A549 treated with dexamethasone at 1 μM for 4 hours (cell line): ENCODE results near the gene ZBTB4. TPM values are rescaled to one million over a fixed set of nuclear protein-coding genes. Genes with fewer than 3 reads are reported as not detected.

Experiments
- total RNA-seq: library from RNA; stranded (reverse); fragments of 200-300 nt; extraction: Qiagen RNA extraction; gene quantifications from 5 replicates; pipeline ENCODE4 v1.2.3, GENCODE V29; 2022

Gene ZBTB4, protein sequence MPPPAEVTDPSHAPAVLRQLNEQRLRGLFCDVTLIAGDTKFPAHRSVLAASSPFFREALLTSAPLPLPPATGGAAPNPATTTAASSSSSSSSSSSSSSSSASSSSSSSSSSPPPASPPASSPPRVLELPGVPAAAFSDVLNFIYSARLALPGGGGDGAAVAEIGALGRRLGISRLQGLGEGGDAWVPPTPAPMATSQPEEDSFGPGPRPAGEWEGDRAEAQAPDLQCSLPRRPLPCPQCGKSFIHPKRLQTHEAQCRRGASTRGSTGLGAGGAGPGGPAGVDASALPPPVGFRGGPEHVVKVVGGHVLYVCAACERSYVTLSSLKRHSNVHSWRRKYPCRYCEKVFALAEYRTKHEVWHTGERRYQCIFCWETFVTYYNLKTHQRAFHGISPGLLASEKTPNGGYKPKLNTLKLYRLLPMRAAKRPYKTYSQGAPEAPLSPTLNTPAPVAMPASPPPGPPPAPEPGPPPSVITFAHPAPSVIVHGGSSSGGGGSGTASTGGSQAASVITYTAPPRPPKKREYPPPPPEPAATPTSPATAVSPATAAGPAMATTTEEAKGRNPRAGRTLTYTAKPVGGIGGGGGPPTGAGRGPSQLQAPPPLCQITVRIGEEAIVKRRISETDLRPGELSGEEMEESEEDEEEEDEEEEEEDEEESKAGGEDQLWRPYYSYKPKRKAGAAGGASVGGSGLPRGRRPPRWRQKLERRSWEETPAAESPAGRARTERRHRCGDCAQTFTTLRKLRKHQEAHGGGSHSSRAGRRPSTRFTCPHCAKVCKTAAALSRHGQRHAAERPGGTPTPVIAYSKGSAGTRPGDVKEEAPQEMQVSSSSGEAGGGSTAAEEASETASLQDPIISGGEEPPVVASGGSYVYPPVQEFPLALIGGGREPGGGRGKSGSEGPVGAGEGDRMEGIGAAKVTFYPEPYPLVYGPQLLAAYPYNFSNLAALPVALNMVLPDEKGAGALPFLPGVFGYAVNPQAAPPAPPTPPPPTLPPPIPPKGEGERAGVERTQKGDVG
- 20.6 to 29.5 TPM (median 27.8 TPM) in 5 replicates for total RNA-seq

DNA sequence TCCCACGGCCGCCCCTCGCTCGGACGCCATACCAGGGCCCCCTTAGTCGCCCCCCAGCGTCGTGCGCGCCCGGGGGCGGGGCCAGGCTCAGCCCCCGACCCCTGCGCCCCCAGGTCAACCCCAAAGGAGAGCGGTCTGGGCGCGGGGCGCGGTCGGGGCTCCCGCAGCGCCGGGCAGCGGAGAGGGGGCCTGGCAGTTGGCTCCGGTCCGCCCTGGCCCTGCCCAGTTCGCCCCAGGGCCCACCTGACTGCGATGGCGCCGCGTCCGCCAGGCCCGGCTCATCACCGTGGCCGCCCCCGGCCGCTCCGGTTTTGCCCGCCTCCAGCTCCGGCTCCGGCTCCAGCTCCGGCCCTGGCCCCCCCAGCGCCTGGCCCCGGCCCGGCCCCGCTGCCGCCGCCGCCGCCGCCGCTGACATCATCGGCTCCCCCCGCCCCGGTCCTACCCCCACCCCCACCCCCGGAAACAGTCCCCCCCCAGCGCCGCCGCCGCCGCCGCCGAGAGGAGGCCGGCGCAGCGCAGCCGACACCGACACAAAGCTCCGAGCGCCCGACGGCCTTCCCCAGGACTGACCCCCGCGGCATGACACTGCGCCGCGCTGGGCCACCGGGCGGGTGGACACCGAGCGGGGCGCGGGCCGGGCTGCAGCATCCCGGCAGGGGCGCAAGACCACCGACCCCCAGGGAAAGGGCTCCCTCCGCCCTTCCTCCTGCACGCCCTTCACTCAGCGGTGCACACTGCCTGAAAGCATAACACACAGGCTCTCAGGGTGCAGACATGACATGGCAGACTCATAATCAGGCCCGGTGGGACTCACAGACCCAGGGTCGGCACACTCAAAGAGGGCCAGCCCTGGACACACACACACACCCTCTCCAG, at the start of gene ZBTB4:
TSS of gene ZBTB4 (minus strand) at position 419 of the 876 bp plus-strand sequence. CDS start 12,830 bp downstream, outside the sequence.

DNA sequence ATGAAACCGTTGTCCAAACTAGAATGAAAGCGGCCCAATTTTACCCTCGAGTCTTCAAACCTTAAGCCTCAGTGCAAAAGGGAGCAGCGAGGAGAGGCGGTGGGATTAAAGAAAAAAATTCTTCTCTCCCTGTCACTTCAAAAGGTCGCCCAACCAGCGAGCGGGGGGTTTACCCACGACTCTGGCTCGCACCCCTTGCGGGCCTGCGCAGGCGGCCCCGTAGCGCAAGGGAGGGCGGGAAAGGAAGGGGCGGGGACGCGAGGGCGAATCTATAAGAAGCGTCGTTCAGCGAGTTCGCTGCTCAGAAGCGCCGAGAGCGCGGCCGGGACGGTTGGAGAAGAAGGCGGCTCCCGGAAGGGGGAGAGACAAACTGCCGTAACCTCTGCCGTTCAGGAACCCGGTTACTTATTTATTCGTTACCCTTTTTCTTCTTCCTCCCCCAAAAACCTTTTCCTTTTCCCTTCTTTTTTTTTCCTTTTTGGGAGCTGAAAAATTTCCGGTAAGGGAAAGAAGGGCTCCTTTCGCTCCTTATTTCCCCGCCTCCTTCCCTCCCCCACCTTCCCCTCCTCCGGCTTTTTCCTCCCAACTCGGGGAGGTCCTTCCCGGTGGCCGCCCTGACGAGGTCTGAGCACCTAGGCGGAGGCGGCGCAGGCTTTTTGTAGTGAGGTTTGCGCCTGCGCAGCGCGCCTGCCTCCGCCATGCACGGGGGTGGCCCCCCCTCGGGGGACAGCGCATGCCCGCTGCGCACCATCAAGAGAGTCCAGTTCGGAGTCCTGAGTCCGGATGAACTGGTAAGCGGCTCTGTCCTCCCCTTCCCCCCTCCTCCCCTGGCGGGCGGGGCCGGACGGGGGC, 4.9 kb upstream of the ZBTB4 start, which contains the start of gene POLR2A:
TSS of gene POLR2A (plus strand) at position 300 of the 852 bp plus-strand sequence.

DNA sequence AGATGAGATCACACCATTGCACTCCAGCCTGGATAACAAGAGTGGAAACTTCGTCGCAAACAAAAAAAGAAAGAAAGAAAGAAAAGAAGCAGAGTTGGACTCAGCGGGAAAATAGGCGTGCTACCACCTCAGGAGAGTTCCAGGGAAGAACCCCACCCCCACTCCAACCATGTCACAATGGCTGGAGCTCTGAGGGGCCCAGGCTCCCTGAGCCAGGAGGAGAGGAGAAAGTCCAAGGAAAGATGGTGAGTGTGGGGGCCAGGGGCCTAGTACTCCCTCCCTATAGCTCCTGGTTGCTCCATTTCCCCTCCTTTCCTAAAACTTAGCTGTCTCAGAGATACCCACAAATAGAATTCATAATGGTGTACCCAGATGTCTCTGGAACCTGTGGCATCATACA, 1.8 kb upstream of the ZBTB4 start, which contains the start of gene SLC35G6:
TSS of gene SLC35G6 (plus strand) at position 172 of the 400 bp plus-strand sequence. CDS start at position 243, 71 bp downstream.

DNA sequence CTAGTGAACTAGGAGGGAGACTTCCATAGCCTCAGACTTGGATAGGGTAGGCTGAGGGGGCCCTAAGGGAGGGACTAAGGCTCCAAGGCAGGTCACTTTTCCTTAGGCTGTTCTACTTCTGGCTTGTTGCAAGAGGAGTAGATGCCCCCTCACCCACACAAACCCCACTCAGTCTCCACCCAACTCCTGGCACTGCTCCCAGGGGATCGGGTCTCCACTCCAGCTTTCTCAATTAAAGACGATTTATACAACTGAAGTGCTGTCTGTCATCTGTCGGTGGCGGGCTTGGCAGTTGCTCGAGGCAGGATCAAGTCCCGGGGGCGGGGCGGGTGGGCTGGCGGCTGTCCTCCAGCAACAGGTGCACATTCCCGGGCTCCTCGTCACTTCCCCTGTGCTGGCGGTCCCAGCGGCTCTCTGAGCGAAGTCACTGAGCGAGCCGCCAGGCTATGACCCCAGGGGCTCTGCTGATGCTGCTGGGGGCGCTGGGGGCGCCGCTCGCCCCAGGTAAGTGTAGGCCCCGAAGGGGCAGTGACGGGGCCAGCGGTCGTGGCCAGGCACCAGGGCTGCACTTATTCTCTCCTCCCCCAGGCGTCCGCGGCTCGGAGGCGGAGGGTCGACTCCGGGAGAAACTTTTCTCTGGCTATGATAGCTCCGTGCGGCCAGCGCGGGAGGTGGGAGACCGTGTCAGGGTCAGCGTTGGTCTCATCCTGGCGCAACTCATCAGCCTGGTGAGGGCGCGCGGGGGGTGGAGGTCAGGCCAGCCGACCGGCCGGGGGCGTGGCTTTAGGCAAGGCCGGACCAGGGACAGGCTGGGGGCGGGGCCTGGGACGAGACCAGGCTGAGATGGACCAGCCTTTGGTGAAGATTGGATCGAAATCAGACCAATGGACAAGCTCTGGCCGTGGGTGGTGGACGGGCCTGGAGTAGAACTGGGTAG, 34.5 kb downstream of the ZBTB4 start, which contains the start of gene CHRNB1:
TSS of gene CHRNB1 (plus strand) at position 380 of the 937 bp plus-strand sequence. CDS start at position 447, 67 bp downstream.

DNA sequence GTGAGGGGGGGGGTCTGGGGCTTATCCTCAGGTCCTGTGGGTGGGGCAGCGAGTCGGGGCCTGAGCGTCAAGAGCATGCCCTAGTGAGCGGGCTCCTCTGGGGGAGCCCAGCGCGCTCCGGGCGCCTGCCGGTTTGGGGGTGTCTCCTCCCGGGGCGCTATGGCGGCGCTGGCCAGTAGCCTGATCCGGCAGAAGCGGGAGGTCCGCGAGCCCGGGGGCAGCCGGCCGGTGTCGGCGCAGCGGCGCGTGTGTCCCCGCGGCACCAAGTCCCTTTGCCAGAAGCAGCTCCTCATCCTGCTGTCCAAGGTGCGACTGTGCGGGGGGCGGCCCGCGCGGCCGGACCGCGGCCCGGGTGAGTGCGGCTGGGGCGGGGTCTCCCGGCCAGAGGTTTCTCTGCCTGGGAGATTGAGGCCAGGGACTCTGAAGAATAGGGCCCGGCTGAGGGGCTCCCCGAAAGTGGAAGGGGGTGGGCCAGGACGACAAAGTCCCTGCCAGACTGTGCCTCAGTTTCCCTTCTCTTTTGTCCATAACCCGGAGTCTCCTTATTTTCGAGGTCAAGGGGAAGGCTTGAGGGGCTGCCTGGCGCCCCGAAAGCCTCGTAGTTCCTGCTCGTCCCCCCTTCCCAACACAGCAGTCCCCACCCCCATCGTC, 39.8 kb downstream of the ZBTB4 start, which contains the start of gene FGF11:
TSS of gene FGF11 (plus strand) at position 51 of the 651 bp plus-strand sequence. CDS start at position 160, 109 bp downstream.

DNA sequence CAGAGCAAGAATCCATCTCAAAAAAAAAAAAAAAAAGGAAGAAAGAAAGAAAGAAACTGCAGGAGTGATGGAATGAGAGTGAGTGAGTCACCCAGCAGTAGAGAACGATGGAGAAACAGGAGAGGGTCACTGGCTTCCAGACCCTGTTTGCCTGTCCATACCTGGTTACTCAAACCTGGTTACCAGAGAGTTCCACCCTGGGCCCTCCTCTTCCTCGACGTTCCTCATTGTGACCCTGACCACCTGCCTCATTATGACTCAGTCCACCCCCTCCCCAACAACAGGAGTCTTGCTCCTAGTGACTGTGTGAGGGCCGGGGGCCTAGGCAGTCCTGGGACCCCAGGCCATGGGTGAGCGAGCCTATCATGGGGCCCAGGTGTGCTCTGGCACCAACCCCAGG, 50.9 kb downstream of the ZBTB4 start, which contains the start of gene SPEM3:
TSS of gene SPEM3 (plus strand) at position 301 of the 400 bp plus-strand sequence. CDS start at position 347, 46 bp downstream.

DNA sequence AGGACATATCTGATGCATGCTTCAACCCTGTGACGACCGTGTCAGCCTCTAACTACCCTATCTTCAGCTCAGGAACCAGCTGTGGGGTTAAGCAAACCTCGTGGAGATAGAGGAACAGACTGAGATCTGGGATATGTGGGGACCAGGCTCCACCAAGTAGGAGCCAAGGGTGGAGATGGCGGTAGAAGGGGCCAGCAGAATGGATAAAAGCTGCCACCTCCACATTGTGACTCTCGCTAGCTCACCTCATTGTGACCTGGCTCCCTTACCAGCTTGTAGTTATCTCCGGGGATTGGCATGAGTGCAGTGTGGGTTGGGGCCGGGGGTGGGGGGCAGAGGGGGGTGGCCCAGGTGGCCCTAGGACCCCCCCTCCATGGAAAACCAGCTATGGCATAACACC, 54.1 kb downstream of the ZBTB4 start, which contains the start of gene SPEM2:
TSS of gene SPEM2 (plus strand) at position 301 of the 400 bp plus-strand sequence. CDS start at position 374, 73 bp downstream.

DNA sequence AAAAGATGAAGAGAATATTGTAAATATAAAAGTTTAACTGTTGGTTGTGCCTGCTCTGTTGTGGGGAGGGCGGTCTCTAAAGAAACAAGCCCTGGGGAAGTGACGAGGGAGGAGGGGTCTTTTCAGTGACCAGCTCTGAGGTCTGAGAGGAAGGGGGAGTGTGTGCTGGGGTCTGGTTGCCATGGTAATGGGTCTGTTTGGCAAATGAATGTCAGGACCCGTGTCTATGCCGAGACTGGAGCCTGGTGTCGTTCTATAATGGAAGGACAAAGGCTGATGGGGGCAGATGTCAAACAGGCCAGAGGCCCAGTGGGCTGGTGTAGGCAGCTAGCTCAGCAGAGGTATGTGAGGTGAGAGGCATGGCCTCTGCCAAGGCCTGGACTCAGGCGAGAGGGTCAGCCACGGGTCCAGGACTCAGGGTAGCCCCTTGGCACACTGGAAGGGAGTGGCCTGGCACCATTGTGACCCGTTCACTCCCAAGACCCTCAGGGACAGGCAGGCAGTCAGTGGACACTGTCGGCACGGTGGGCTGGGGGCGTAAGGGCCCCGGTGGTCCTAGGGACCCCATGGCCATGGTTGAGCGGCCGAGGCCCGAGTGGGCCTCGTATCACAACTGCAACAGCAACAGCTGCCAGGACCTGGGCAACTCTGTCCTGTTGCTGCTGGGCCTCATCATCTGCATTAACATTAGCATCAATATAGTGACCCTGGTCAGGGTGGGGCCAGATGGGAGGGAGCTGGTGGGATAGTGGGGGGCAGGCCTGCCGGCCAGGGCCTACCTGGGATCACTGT, 59.4 kb downstream of the ZBTB4 start, which contains the start of gene SPEM1:
TSS of gene SPEM1 (plus strand) at position 506 of the 792 bp plus-strand sequence. CDS start at position 567, 61 bp downstream.

Other genes starting within 250 kb of the ZBTB4 start
- gene DVL2, start 245.1 kb downstream of the ZBTB4 start, total RNA-seq, result 33.5 to 47.2 TPM (median 44.9 TPM) in 5 replicates
- gene PHF23, start 240.2 kb downstream of the ZBTB4 start, total RNA-seq, result 93.9 to 117 TPM (median 104 TPM) in 5 replicates
- 596 to 790 TPM (median 609 TPM) in 5 replicates for gene GABARAP, start 237.2 kb downstream of the ZBTB4 start, total RNA-seq
- 218 to 267 TPM (median 246 TPM) in 5 replicates for gene CTDNEP1, start 227.9 kb downstream of the ZBTB4 start, total RNA-seq
- 140 to 161 TPM (median 146 TPM) in 5 replicates for gene ELP5, start 227.4 kb downstream of the ZBTB4 start, total RNA-seq
- gene CLDN7, start 217.2 kb downstream of the ZBTB4 start, total RNA-seq, result 1.9 to 3.2 TPM (median 2.6 TPM) in 5 replicates
- gene SLC2A4, start 197.9 kb downstream of the ZBTB4 start, total RNA-seq, result 0.30 to 0.69 TPM (median 0.60 TPM) in 5 replicates
- gene YBX2, start 185.0 kb downstream of the ZBTB4 start, total RNA-seq, result 0.45 to 0.76 TPM (median 0.57 TPM) in 5 replicates
- 1,536 to 1,701 TPM (median 1,628 TPM) in 5 replicates for gene EIF5A, start 172.0 kb downstream of the ZBTB4 start, total RNA-seq
- gene GPS2, start 164.3 kb downstream of the ZBTB4 start, total RNA-seq, result 82.4 to 111 TPM (median 103 TPM) in 5 replicates
- 15.2 to 33.7 TPM (median 30.6 TPM) in 5 replicates for gene NEURL4, start 150.3 kb downstream of the ZBTB4 start, total RNA-seq
- gene ACAP1, start 143.1 kb downstream of the ZBTB4 start, total RNA-seq, result 1.4 to 3.6 TPM (median 2.7 TPM) in 5 replicates
- 9.7 to 12.6 TPM (median 11.4 TPM) in 5 replicates for gene KCTD11, start 127.5 kb downstream of the ZBTB4 start, total RNA-seq
- not detected in 5 replicates for gene TMEM95, start 124.5 kb downstream of the ZBTB4 start, total RNA-seq
- gene TNK1, start 98.5 kb downstream of the ZBTB4 start, total RNA-seq, result 1.1 to 1.5 TPM (median 1.3 TPM) in 5 replicates
- gene PLSCR3, start 85.1 kb downstream of the ZBTB4 start, total RNA-seq, result 36.7 to 50.6 TPM (median 41.6 TPM) in 5 replicates
- 204 to 220 TPM (median 207 TPM) in 5 replicates for gene TMEM256, start 75.5 kb downstream of the ZBTB4 start, total RNA-seq
- 11.3 to 19.7 TPM (median 17.9 TPM) in 5 replicates for gene NLGN2, start 71.8 kb downstream of the ZBTB4 start, total RNA-seq
- gene SPEM1, start 59.3 kb downstream of the ZBTB4 start, total RNA-seq, result 0.09 to 0.18 TPM (median 0.12 TPM) in 4 of 5 replicates, not detected in the other
- gene SPEM2, start 54.0 kb downstream of the ZBTB4 start, total RNA-seq, result 0.13 to 0.18 TPM in 2 of 5 replicates, not detected in the others
- gene SPEM3, start 50.8 kb downstream of the ZBTB4 start, total RNA-seq, result 0.02 to 0.05 TPM (median 0.04 TPM) in 3 of 5 replicates, not detected in the others
- 10.3 to 14.6 TPM (median 13.0 TPM) in 5 replicates for gene TMEM102, start 44.2 kb downstream of the ZBTB4 start, total RNA-seq
- gene FGF11, start 40.1 kb downstream of the ZBTB4 start, total RNA-seq, result 1.1 to 1.3 TPM (median 1.1 TPM) in 5 replicates
- gene CHRNB1, start 34.6 kb downstream of the ZBTB4 start, total RNA-seq, result 6.9 to 11.8 TPM (median 9.0 TPM) in 5 replicates
- gene SLC35G6, start 1.8 kb upstream of the ZBTB4 start, total RNA-seq, result not detected in 5 replicates
- 49.1 to 95.5 TPM (median 91.3 TPM) in 5 replicates for gene POLR2A, start 4.7 kb upstream of the ZBTB4 start, total RNA-seq
- gene TNFSF12, start 69.4 kb upstream of the ZBTB4 start, total RNA-seq, result 6.8 to 12.9 TPM (median 12.1 TPM) in 5 replicates
- gene TNFSF13, start 79.1 kb upstream of the ZBTB4 start, total RNA-seq, result 0.46 to 0.83 TPM (median 0.62 TPM) in 5 replicates
- 87.8 to 104 TPM (median 102 TPM) in 5 replicates for gene SENP3, start 82.3 kb upstream of the ZBTB4 start, total RNA-seq
- 24.8 to 38.2 TPM (median 33.6 TPM) in 5 replicates for gene CD68, start 100.0 kb upstream of the ZBTB4 start, total RNA-seq
- 117 to 135 TPM (median 121 TPM) in 5 replicates for gene MPDU1, start 104.2 kb upstream of the ZBTB4 start, total RNA-seq
- gene SOX15, start 110.5 kb upstream of the ZBTB4 start, total RNA-seq, result 0.16 to 0.27 TPM (median 0.20 TPM) in 5 replicates
- 45.4 to 60.2 TPM (median 59.3 TPM) in 5 replicates for gene FXR2, start 135.3 kb upstream of the ZBTB4 start, total RNA-seq
- 61.1 to 73.5 TPM (median 62.9 TPM) in 5 replicates for gene SAT2, start 148.2 kb upstream of the ZBTB4 start, total RNA-seq
- gene SHBG, start 150.5 kb upstream of the ZBTB4 start, total RNA-seq, result 0.27 to 0.56 TPM (median 0.43 TPM) in 5 replicates
- gene ATP1B2, start 171.3 kb upstream of the ZBTB4 start, total RNA-seq, result 0.08 to 0.46 TPM (median 0.39 TPM) in 5 replicates
- gene TP53, start 207.9 kb upstream of the ZBTB4 start, total RNA-seq, result 38.7 to 51.6 TPM (median 47.4 TPM) in 5 replicates
- 27.7 to 33.8 TPM (median 32.7 TPM) in 5 replicates for gene WRAP53, start 208.8 kb upstream of the ZBTB4 start, total RNA-seq
- gene EFNB3, start 225.6 kb upstream of the ZBTB4 start, total RNA-seq, result 0.99 to 1.5 TPM (median 1.3 TPM) in 5 replicates
- 0.02 to 0.06 TPM (median 0.03 TPM) in 5 replicates for gene DNAH2, start 238.1 kb upstream of the ZBTB4 start, total RNA-seq